ENCODE results near the gene SPSB1.

DNA sequence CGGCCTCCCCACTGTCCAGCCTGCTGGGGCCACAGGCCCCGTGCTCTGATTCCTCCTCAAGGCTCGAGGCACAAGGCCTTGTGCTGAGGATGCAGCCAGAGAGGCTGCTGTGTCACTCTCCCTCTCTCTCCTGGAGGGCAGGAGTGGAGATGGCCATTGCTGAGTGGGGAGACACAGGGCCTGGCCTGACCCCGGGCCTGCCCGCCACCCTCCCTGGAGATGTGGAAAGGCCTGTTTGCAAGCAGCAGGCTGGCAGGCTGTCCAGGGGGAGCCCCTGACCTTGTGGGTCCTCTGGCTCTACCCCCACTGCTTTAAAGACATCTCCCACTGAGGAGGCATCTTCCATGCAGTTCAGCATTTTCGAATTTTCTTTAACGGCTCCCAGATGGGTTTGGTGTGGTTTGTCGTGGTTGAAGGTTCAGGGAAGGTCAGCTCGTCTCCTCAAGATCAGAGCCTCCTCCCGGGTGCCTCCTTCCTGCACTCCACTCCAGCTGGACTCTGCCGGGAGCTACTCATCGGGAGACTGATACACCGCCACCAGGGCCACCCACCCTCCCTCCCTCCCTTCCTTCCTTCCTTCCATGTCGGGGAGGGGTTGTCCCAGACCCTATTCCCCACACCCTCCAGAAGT, 69.1 kb downstream of the SPSB1 start:
- TF ChIP-seq EZH2 (IDR thresholded peaks at IDR 0.05; ENCODE audit: borderline replicate concordance, low read length) (no peak), CTCF (conservative IDR thresholded peaks at IDR 0.05 in 1 of 2, IDR thresholded peaks at IDR 0.05 in 1 of 2; ENCODE audit: extremely low read depth in 1 of 2, insufficient read depth in 1 of 2, low read depth in 1 of 2, low read length in 2 of 2) (no peak)

All from mammary epithelial cell (primary cell).